Measurements from ENCODE around the gene PPM1A. TPM values are rescaled to one million over a fixed set of nuclear protein-coding genes. Genes with fewer than 3 reads are reported as not detected.
A peak's percentile ranks its signal among the peaks of the same experiment; 100 is the strongest.

PPM1A gene
- total and polyA plus RNA-seq, 8 donors, result 13.6 to 95.5 (median 32.7) TPM

- intact Hi-C loops (cut with DNase I; ENCODE audit: low total_unique reads), result no loop called here
- H3K4me1 ChIP-seq, result peaks cover 0 to 27% (median 0%) of the 10 kb centered on the region in 4 donors
- no peak overlapping the region for H3K27ac ChIP-seq
- TF ChIP-seq POLR2AphosphoS5 (IDR thresholded peaks at IDR 0.05), result no peak
- no peak for TF ChIP-seq EP300 (IDR thresholded peaks at IDR 0.05)
- TF ChIP-seq CTCF (IDR thresholded peaks at IDR 0.05), result no peak
- no peak for TF ChIP-seq POLR2A (IDR thresholded peaks at IDR 0.05)
- no peak overlapping the region for H3K4me3 ChIP-seq
- no peaks in the 10 kb centered on the region for H3K36me3 ChIP-seq
- H3K9me3 ChIP-seq, result no peaks in the 10 kb centered on the region
- no peak for DNase-seq
- H3K27me3 ChIP-seq, result no peaks in the 10 kb centered on the region
These were observed 27.6 kb upstream of the PPM1A start for GRCh38 chr14:60221457-60221856.

- Histone ChIP-seq H3K9me3 (no peaks in the 10 kb centered on the region), H3K36me3 (no peaks in the 10 kb centered on the region), H3K4me1 (peaks cover 0 to 15% (median 0%) of the 10 kb centered on the region in 4 donors), H3K27me3 (no peaks in the 10 kb centered on the region), H3K4me3 (no peak overlapping the region), H3K27ac (no peak overlapping the region)
- TF ChIP-seq POLR2AphosphoS5 (IDR thresholded peaks at IDR 0.05) (no peak), EP300 (IDR thresholded peaks at IDR 0.05) (no peak), CTCF (IDR thresholded peaks at IDR 0.05) (no peak), POLR2A (IDR thresholded peaks at IDR 0.05) (no peak)
- intact Hi-C loops (cut with DNase I; ENCODE audit: low total_unique reads), result no loop called here
- peak; percentile 32 to 79 for DNase-seq
- WGBS, 5 donors, result 30 to 60% (median 45%) methylated on average over 4 of the region's 4 CpGs
These were observed 26.2 kb upstream of the PPM1A start for GRCh38 chr14:60222820-60223219.

GRCh38 chr14:60225265-60225664 lies 23.8 kb upstream of the PPM1A start:
- WGBS, 5 donors, result 76 to 86% (median 76%) methylated on average over 3 of the region's 3 CpGs
- DNase-seq, result no peak
- TF ChIP-seq CTCF (IDR thresholded peaks at IDR 0.05) (no peak), EP300 (IDR thresholded peaks at IDR 0.05) (no peak), POLR2AphosphoS5 (IDR thresholded peaks at IDR 0.05) (no peak), POLR2A (IDR thresholded peaks at IDR 0.05) (no peak)
- no peaks in the 10 kb centered on the region for H3K27me3 ChIP-seq
- H3K9me3 ChIP-seq, result no peaks in the 10 kb centered on the region
- no peak overlapping the region for H3K27ac ChIP-seq
- peaks cover 0 to 11% (median 0%) of the 10 kb centered on the region in 4 donors for H3K4me1 ChIP-seq
- no peaks in the 10 kb centered on the region for H3K36me3 ChIP-seq
- intact Hi-C loops (cut with DNase I; ENCODE audit: low total_unique reads), result no loop called here
- H3K4me3 ChIP-seq, result no peak overlapping the region

- intact Hi-C loops (cut with DNase I; ENCODE audit: low total_unique reads), result no loop called here
- H3K4me1 ChIP-seq, result peaks cover 0 to 11% (median 0%) of the 10 kb centered on the region in 4 donors
- no peak for TF ChIP-seq EP300 (IDR thresholded peaks at IDR 0.05)
- H3K27ac ChIP-seq, result no peak overlapping the region
- H3K36me3 ChIP-seq, result no peaks in the 10 kb centered on the region
- 52 to 74% (median 63%) methylated on average over 2 of the region's 2 CpGs for WGBS, 5 donors
- no peaks in the 10 kb centered on the region for H3K9me3 ChIP-seq
- no peak for DNase-seq
- no peak overlapping the region for H3K4me3 ChIP-seq
- no peaks in the 10 kb centered on the region for H3K27me3 ChIP-seq
These were observed 22.7 kb upstream of the PPM1A start for GRCh38 chr14:60226298-60226697.

- intact Hi-C loops (cut with DNase I; ENCODE audit: low total_unique reads), result no loop called here
- DNase-seq, result no peak
- no peak for TF ChIP-seq POLR2AphosphoS5 (IDR thresholded peaks at IDR 0.05)
- no peak for TF ChIP-seq EP300 (IDR thresholded peaks at IDR 0.05)
- TF ChIP-seq POLR2A (IDR thresholded peaks at IDR 0.05), result no peak
- no peak for TF ChIP-seq CTCF (IDR thresholded peaks at IDR 0.05)
- H3K4me3 ChIP-seq, result no peak overlapping the region
- H3K27me3 ChIP-seq, result no peaks in the 10 kb centered on the region
- H3K4me1 ChIP-seq, result peaks cover 0 to 11% (median 0%) of the 10 kb centered on the region in 4 donors
- H3K9me3 ChIP-seq, result peaks cover 0 to 6% (median 4%) of the 10 kb centered on the region in 4 donors
- WGBS, 5 donors, result 87 to 97% (median 94%) methylated on average over 1 of the region's 1 CpG
- H3K36me3 ChIP-seq, result no peaks in the 10 kb centered on the region
- no peak overlapping the region for H3K27ac ChIP-seq
These were observed 21.7 kb upstream of the PPM1A start for GRCh38 chr14:60227291-60227690.

Measured in stomach (tissue), 9 donors.